HepG2 (cell line): Measurements from ENCODE around the gene RNGTT. TPM values are rescaled to one million over a fixed set of nuclear protein-coding genes. Genes with fewer than 3 reads are reported as not detected.

Source experiments
- ATAC-seq: fragments of 200-7000 bp; cut with Tn5 transposase; 3 replicates; pipeline ENCODE4 v1.9.1; 2020; ENCODE audit warnings: mild to moderate bottlenecking, moderate library complexity
- BruUV-seq: library from RNA; stranded (reverse); fragments of 400-500 nt; replicated peaks from 2 replicates; lab custom pipeline; 2021; lab: Mats Ljungman, UMichigan
- CTCF ChIA-PET: fragments of 300-600 bp; formaldehyde crosslinking; extraction: SDS; loops from one replicate; lab custom pipeline; 2021; ENCODE audit warnings: low total read pairs, inconsistent platforms, low intra/inter-chr PET ratio; lab: Yijun Ruan, JAX
- POLR2A ChIA-PET: fragments of 350-600 bp; sonication (Branson Sonifier 250); formaldehyde crosslinking; loops from one replicate; lab custom pipeline; 2020; ENCODE audit warnings: antibody characterized with exemption, inconsistent platforms; lab: Yijun Ruan, JAX
- DNase-seq: peaks from one replicate; pipeline ENCODE4 v3.0.0-alpha.2; 2015; ENCODE audit warnings: low spot score
- FAIRE-seq: peaks from 3 replicates; lab custom pipeline; 2011; peaks lifted over from hg19 to GRCh38; lab: Jason Lieb, UNC
- H2AFZ ChIP-seq: one replicate; pipeline ENCODE4 v1.6.1; 2011; ENCODE audit warnings: low read length, inconsistent platforms
- H3K27ac ChIP-seq: fragments of 300-600 bp; 3 replicates; pipeline ENCODE4 v1.8.0; 2011; ENCODE audit warnings: mixed run types, mild to moderate bottlenecking, mixed read lengths, low read length, inconsistent platforms; ENCODE audit not compliant: insufficient read depth; ENCODE audit errors: extremely low read length
- H3K27me3 ChIP-seq, 2 experiments: fragments of 200-600 bp in 1 of 2; 2 replicates in 1 of 2; 3 replicates in 1 of 2; pipeline versions ENCODE4 v1.6.0 to v1.8.0; 2011; ENCODE audit warnings: low read length in 2 of 2, mild to moderate bottlenecking in 2 of 2, moderate library complexity in 2 of 2, inconsistent platforms in 1 of 2; ENCODE audit not compliant: insufficient read depth in 2 of 2, control insufficient read depth in 1 of 2
- H3K36me3 ChIP-seq, 2 experiments: fragments of 200-600 bp in 1 of 2; replicated peaks in 1 of 2; 2 replicates in 1 of 2; 3 replicates in 1 of 2; pipeline versions ENCODE4 v1.5.1 to v1.8.0; 2011; ENCODE audit warnings: low read length in 2 of 2, inconsistent platforms in 1 of 2; ENCODE audit not compliant: insufficient read depth in 2 of 2, control insufficient read depth in 1 of 2
- H3K4me1 ChIP-seq: 2 replicates; pipeline ENCODE4 v1.5.1; 2012; ENCODE audit warnings: low read length, inconsistent platforms; ENCODE audit not compliant: insufficient read depth
- H3K4me2 ChIP-seq: 2 replicates; pipeline ENCODE4 v1.6.0; 2011; ENCODE audit warnings: low read depth, low read length, inconsistent platforms
- H3K4me3 ChIP-seq, 3 experiments: fragments of 200-600 bp in 1 of 3; sonication (generic), shearing (Covaris generic) in 1 of 3; replicated peaks in 1 of 3; 2 replicates each; pipeline ENCODE4 v1.5.1; 2011 to 2016; ENCODE audit warnings: low read length in 3 of 3, inconsistent platforms in 2 of 3, low read depth in 2 of 3, mild to moderate bottlenecking in 2 of 3, control low read depth in 1 of 3, mixed read lengths in 1 of 3; ENCODE audit not compliant: insufficient read depth in 1 of 3
- H3K79me2 ChIP-seq: one replicate; pipeline ENCODE4 v1.6.1; 2011; ENCODE audit warnings: low read length, inconsistent platforms; ENCODE audit not compliant: insufficient read depth
- H3K9ac ChIP-seq: 2 replicates; pipeline ENCODE4 v1.6.0; 2011; ENCODE audit warnings: mild to moderate bottlenecking, low read depth, low read length, inconsistent platforms; ENCODE audit not compliant: insufficient read depth
- H3K9me3 ChIP-seq: 2 replicates; pipeline ENCODE4 v1.5.1; 2012; ENCODE audit warnings: mild to moderate bottlenecking, low read length
- H4K20me1 ChIP-seq: 2 replicates; pipeline ENCODE4 v1.6.0; 2011; ENCODE audit warnings: inconsistent platforms, mild to moderate bottlenecking, low read length, moderate library complexity; ENCODE audit not compliant: insufficient read depth
- AFF4 ChIP-seq: sonication (generic); formaldehyde crosslinking; IDR thresholded peaks from 2 replicates; pipeline ENCODE4 v1.4.0; 2020; ENCODE audit warnings: missing genetic modification reagents
- ASH2L ChIP-seq: fragments of 300-600, 200-600 bp; sonication (generic); IDR thresholded peaks from 2 replicates; pipeline ENCODE4 v1.7.0; 2017; ENCODE audit warnings: low read depth, mild to moderate bottlenecking, moderate library complexity, mixed read lengths, low read length; ENCODE audit not compliant: insufficient read length
- CBX2 ChIP-seq, 2 experiments: fragments of 200-600 bp in 1 of 2; sonication (generic); formaldehyde crosslinking in 1 of 2; IDR thresholded peaks; 2 replicates each; pipeline versions ENCODE4 v1.7.0 to v1.8.1; 2018 to 2022; ENCODE audit warnings: low read depth in 2 of 2, low read length in 1 of 2, mild to moderate bottlenecking in 1 of 2, missing genetic modification reagents in 1 of 2
- KMT2B ChIP-seq: IDR thresholded peaks from 2 replicates; pipeline ENCODE4 v1.6.1; 2016; ENCODE audit warnings: missing genetic modification reagents, missing compliant biosample characterization
- SNAPC2 ChIP-seq: sonication (generic); formaldehyde crosslinking; IDR thresholded peaks from 2 replicates; pipeline ENCODE4 v1.8.1; 2022; ENCODE audit warnings: mild to moderate bottlenecking, missing genetic modification reagents
- ZC3H4 ChIP-seq: sonication (generic); formaldehyde crosslinking; IDR thresholded peaks from 2 replicates; pipeline ENCODE4 v1.4.0; 2020; ENCODE audit warnings: missing genetic modification reagents, borderline replicate concordance
- ZFP82 ChIP-seq: sonication (generic); formaldehyde crosslinking; IDR thresholded peaks from 2 replicates; pipeline ENCODE4 v1.5.1; 2020; ENCODE audit warnings: mild to moderate bottlenecking, missing genetic modification reagents, borderline replicate concordance
- ZNF207 ChIP-seq: fragments of 450-650 bp; IDR thresholded peaks from 2 replicates; pipeline ENCODE4 v1.6.1; 2016; ENCODE audit warnings: antibody characterized with exemption, borderline replicate concordance
- ZNF337 ChIP-seq: sonication (generic); formaldehyde crosslinking; IDR thresholded peaks from 2 replicates; pipeline ENCODE4 v1.5.1; 2020; ENCODE audit warnings: missing genetic modification reagents, low read depth, mild to moderate bottlenecking, borderline replicate concordance
- ZNF451 ChIP-seq: sonication (generic); formaldehyde crosslinking; IDR thresholded peaks from 2 replicates; pipeline ENCODE4 v1.5.0; 2020; ENCODE audit warnings: mild to moderate bottlenecking, missing genetic modification reagents
- ZNF550 ChIP-seq: sonication (generic); formaldehyde crosslinking; IDR thresholded peaks from 2 replicates; pipeline ENCODE4 v1.4.0; 2020; ENCODE audit warnings: mild to moderate bottlenecking, missing genetic modification reagents, borderline replicate concordance
- ZNF670 ChIP-seq: sonication (generic); formaldehyde crosslinking; IDR thresholded peaks from 2 replicates; pipeline ENCODE4 v1.8.0; 2022; ENCODE audit warnings: mild to moderate bottlenecking, missing genetic modification reagents, borderline replicate concordance
- ZNF781 ChIP-seq: sonication (generic); formaldehyde crosslinking; IDR thresholded peaks from 2 replicates; pipeline ENCODE4 v1.5.1; 2020; ENCODE audit warnings: borderline replicate concordance, mild to moderate bottlenecking, missing genetic modification reagents; ENCODE audit errors: not compliant biosample characterization
- WGBS: methylation state at CpG from one replicate; pipeline ENCODE4 v1.1.6; 2017; ENCODE audit warnings: low lambda C conversion rate; 5-methylcytosine and 5-hydroxymethylcytosine counted together
- in situ Hi-C: cut with HindIII; loops from 2 replicates; pipeline ENCODE4 v1.10.0; 2017; ENCODE audit warnings: low pct_unique_long_range_greater_than_20kb; ENCODE audit not compliant: extremely low pct_ligation_motif_present
- intact Hi-C: fragments of 100-400 bp; cut with micrococcal nuclease; formaldehyde crosslinking; loops from one replicate; pipeline ENCODE4 v1.10.0; 2022; ENCODE audit not compliant: unreplicated experiment
- polyA plus RNA-seq, 8 experiments: library from polyadenylated mRNA; depleted of rRNA in 3 of 8; stranded (reverse) in 7 of 8; unstranded in 1 of 8; fragments of >200 nt; fragmentation: Illumina TruSeq in 4 of 8; extraction: Trizol in 4 of 8; gene quantifications; 2 replicates each; pipeline versions ENCODE4 v1.2.1 to v1.2.3, GENCODE V29; 2011 to 2016; ENCODE audit warnings: low read depth in 4 of 8, missing spikeins in 1 of 8, mixed read lengths in 1 of 8; ENCODE audit not compliant: insufficient read depth in 1 of 8
- total RNA-seq, 5 experiments: library from RNA; depleted of rRNA; stranded (reverse); fragments of >200 nt; fragmentation: Illumina TruSeq; extraction: Trizol; gene quantifications; 2 replicates each; pipeline ENCODE4 v1.2.3, GENCODE V29; 2016; ENCODE audit warnings: low read depth in 1 of 5
- TF ChIP-seq, protein P1 (sequence below): sonication (generic); formaldehyde crosslinking; IDR thresholded peaks from 2 replicates; pipeline ENCODE4 v1.4.0; 2020; ENCODE audit warnings: missing genetic modification reagents

The RNGTT gene
- total and polyA plus RNA-seq, 2 of the 13 experiments (the other 11 are each of a cell fraction or from before 2014, with no cell fraction given) = 6.0 to 22.6 TPM

- in situ Hi-C loops (no loop called here), intact Hi-C loops (no loop called here)
- POLR2A ChIA-PET = no interaction called here
- H3K27ac ChIP-seq = no peak overlapping the region
- no TSS peak for BruUV-seq
- FAIRE-seq = no peak
- no peak for ATAC-seq
- H3K79me2 ChIP-seq = no peaks in the 10 kb centered on the region
- H3K4me3 ChIP-seq = no peak overlapping the region
- no peak overlapping the region for H2AFZ ChIP-seq
- peaks cover 2 to 4% of the 10 kb centered on the region in 2 experiments; a peak in 1 of 5 replicates for H3K27me3 ChIP-seq
- TF ChIP-seq ZC3H4 (CRISPR knock-in tag) (no peak), ZNF451 (CRISPR knock-in tag) (no peak), ASH2L (no peak), ZNF670 (CRISPR knock-in tag) (no peak), KMT2B (no peak), CBX2 (IDR thresholded peaks at IDR 0.05; ENCODE audit: low read depth, low read length) (no peak), CBX2 (CRISPR knock-in tag; IDR thresholded peaks at IDR 0.05; ENCODE audit: low read depth) (no peak), ZNF550 (CRISPR knock-in tag) (no peak), ZNF207 (no peak), SNAPC2 (CRISPR knock-in tag) (no peak), ZFP82 (CRISPR knock-in tag) (no peak), ZNF781 (CRISPR knock-in tag) (no peak), ZNF337 (CRISPR knock-in tag) (no peak), AFF4 (CRISPR knock-in tag) (no peak)
- TF ChIP-seq, protein P1, sequence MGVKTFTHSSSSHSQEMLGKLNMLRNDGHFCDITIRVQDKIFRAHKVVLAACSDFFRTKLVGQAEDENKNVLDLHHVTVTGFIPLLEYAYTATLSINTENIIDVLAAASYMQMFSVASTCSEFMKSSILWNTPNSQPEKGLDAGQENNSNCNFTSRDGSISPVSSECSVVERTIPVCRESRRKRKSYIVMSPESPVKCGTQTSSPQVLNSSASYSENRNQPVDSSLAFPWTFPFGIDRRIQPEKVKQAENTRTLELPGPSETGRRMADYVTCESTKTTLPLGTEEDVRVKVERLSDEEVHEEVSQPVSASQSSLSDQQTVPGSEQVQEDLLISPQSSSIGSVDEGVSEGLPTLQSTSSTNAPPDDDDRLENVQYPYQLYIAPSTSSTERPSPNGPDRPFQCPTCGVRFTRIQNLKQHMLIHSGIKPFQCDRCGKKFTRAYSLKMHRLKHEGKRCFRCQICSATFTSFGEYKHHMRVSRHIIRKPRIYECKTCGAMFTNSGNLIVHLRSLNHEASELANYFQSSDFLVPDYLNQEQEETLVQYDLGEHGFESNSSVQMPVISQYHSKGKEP = no peak
- H3K4me2 ChIP-seq = no peak overlapping the region
- H3K9me3 ChIP-seq = no peaks in the 10 kb centered on the region
- H3K36me3 ChIP-seq = no peaks in the 10 kb centered on the region
- H3K9ac ChIP-seq = no peak overlapping the region
- DNase-seq = no peak
- H4K20me1 ChIP-seq = no peaks in the 10 kb centered on the region
- CTCF ChIA-PET = no interaction called here
- no peaks in the 10 kb centered on the region for H3K4me1 ChIP-seq
- WGBS = 41% methylated on average over 2 of the region's 2 CpGs
These were observed 386.0 kb downstream of the RNGTT start for GRCh38 chr6:88577461-88577860.
